SK-N-MC (cell line): ENCODE measurements around the gene ARHGEF26.

ENCODE experiments used
- DNase-seq: peaks from one replicate; pipeline ENCODE4 v3.0.0-alpha.2; 2011; ENCODE audit warnings: low read depth, low spot score
- H3K27ac ChIP-seq: fragments of 200-600 bp; sonication (generic); 2 replicates; pipeline ENCODE4 v1.5.1; 2016; ENCODE audit warnings: mixed run types
- H3K36me3 ChIP-seq: fragments of 200-600 bp; sonication (generic); 2 replicates; pipeline ENCODE4 v1.6.1; 2017; ENCODE audit warnings: antibody characterized with exemption, low read length, mixed read lengths; ENCODE audit not compliant: insufficient read depth
- H3K4me3 ChIP-seq: fragments of 200-600 bp; sonication (generic); 2 replicates; pipeline ENCODE4 v1.5.1; 2016
- H3K9ac ChIP-seq: fragments of 200-600 bp; sonication (generic); 2 replicates; pipeline ENCODE4 v1.8.0; 2017; ENCODE audit warnings: mixed run types, mixed read lengths; ENCODE audit not compliant: insufficient read length
- H3K9me3 ChIP-seq: fragments of 200-600 bp; sonication (generic); 2 replicates; pipeline ENCODE4 v1.6.1; 2017; ENCODE audit warnings: low read depth, mild to moderate bottlenecking, antibody characterized with exemption, low read length, moderate library complexity, mixed read lengths
- EZH2 ChIP-seq: fragments of 200-600 bp; sonication (generic); IDR thresholded peaks from one replicate; pipeline ENCODE4 v1.6.1; 2017; ENCODE audit warnings: antibody characterized with exemption
- FOXP2 ChIP-seq: optimal IDR thresholded peaks from 2 replicates; pipeline ENCODE3; 2011; ENCODE audit warnings: mild to moderate bottlenecking, moderate library complexity; ENCODE audit not compliant: insufficient read depth; ENCODE audit errors: extremely low read length, control extremely low read depth
- POLR2AphosphoS5 ChIP-seq: IDR thresholded peaks from 2 replicates; pipeline ENCODE4 v1.6.1; 2012; ENCODE audit warnings: mild to moderate bottlenecking, low read depth, low read length, borderline replicate concordance

ARHGEF26 gene

GRCh38 chr3:154089421-154090420 lies 31.5 kb upstream of the ARHGEF26 start:
- no peak overlapping the region for H3K4me3 ChIP-seq

GRCh38 chr3:154094051-154094450 lies 27.1 kb upstream of the ARHGEF26 start:
- no peak for DNase-seq
- H3K4me3 ChIP-seq = no peak overlapping the region
- H3K36me3 ChIP-seq = no peaks in the 10 kb centered on the region
- TF ChIP-seq POLR2AphosphoS5 = no peak
- no peak for TF ChIP-seq EZH2
- no peak for TF ChIP-seq FOXP2
- no peaks in the 10 kb centered on the region for H3K9me3 ChIP-seq
- no peak overlapping the region for H3K27ac ChIP-seq
- H3K9ac ChIP-seq = no peak overlapping the region

More at GRCh38 chr3:154089421-154090420, 31.5 kb upstream of the ARHGEF26 start:
- DNase-seq = no peak
- Histone ChIP-seq H3K9me3 (no peaks in the 10 kb centered on the region), H3K36me3 (no peaks in the 10 kb centered on the region), H3K9ac (no peak overlapping the region), H3K27ac (no peak overlapping the region)
- TF ChIP-seq EZH2 (no peak), FOXP2 (no peak), POLR2AphosphoS5 (no peak)

GRCh38 chr3:154095832-154096421 lies 25.3 kb upstream of the ARHGEF26 start:
- no peak overlapping the region for H3K4me3 ChIP-seq
- DNase-seq = no peak
- TF ChIP-seq POLR2AphosphoS5 (no peak), EZH2 (no peak), FOXP2 (no peak)
- H3K9ac ChIP-seq = no peak overlapping the region
- H3K36me3 ChIP-seq = no peaks in the 10 kb centered on the region
- H3K27ac ChIP-seq = no peak overlapping the region
- H3K9me3 ChIP-seq = no peaks in the 10 kb centered on the region

DNA sequence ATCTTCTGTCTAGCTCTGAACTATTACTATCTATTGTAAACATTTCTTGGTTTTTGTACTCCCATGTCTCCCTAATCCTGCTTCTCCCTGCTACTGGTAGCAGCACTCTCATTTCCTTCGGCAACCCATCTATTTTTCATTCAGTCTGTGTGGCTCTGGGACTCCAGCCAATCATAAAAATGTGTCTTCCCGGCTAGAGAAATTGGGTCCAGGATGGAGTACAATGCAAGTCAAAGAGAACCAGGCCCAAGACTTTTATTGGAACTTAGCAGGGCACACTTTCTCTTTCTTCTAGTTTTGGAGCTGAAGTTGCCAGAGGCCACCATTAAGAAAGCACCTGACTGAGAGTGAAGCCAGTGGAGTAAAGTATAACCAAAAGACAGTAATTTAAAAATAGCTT lies 22.8 kb upstream of the ARHGEF26 start:
- Histone ChIP-seq H3K36me3 (no peaks in the 10 kb centered on the region), H3K9ac (no peak overlapping the region), H3K9me3 (no peaks in the 10 kb centered on the region), H3K27ac (no peak overlapping the region), H3K4me3 (no peak overlapping the region)
- DNase-seq = no peak
- TF ChIP-seq FOXP2 (no peak), EZH2 (no peak), POLR2AphosphoS5 (no peak)

DNA sequence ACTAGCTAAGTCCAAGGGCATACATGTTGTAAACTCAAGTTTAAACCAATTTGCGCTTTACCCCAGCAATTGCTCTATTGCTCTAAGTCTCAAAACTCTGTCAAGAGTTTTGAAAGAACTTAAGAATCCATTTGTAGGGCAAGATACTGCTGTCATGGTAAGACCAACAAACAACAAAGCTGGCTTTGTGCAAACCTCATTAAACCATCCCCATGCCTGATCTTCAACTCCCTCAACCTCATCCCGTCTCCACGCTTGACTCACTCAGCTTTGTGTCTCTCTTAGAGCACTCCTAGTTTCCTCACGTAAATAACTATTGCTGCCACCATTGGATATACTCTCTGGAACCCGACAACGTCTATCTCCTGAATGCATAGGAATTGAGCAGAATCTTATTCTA lies 20.6 kb upstream of the ARHGEF26 start:
- no peak for DNase-seq
- TF ChIP-seq EZH2 = no peak
- TF ChIP-seq POLR2AphosphoS5 = no peak
- no peak for TF ChIP-seq FOXP2
- no peaks in the 10 kb centered on the region for H3K36me3 ChIP-seq
- H3K9me3 ChIP-seq = no peaks in the 10 kb centered on the region
- H3K4me3 ChIP-seq = no peak overlapping the region
- H3K27ac ChIP-seq = no peak overlapping the region
- H3K9ac ChIP-seq = no peak overlapping the region

GRCh38 chr3:154101250-154101649 lies 19.9 kb upstream of the ARHGEF26 start:
- TF ChIP-seq FOXP2 (no peak), EZH2 (no peak), POLR2AphosphoS5 (no peak)
- H3K4me3 ChIP-seq = no peak overlapping the region
- H3K27ac ChIP-seq = no peak overlapping the region

GRCh38 chr3:154102225-154102624 lies 19.0 kb upstream of the ARHGEF26 start:
- DNase-seq = no peak
- no peaks in the 10 kb centered on the region for H3K9me3 ChIP-seq
- TF ChIP-seq POLR2AphosphoS5 (no peak), EZH2 (no peak), FOXP2 (no peak)
- no peak overlapping the region for H3K9ac ChIP-seq
- H3K27ac ChIP-seq = no peak overlapping the region
- H3K4me3 ChIP-seq = no peak overlapping the region
- H3K36me3 ChIP-seq = no peaks in the 10 kb centered on the region

More at GRCh38 chr3:154101250-154101649, 19.9 kb upstream of the ARHGEF26 start:
- Histone ChIP-seq H3K9ac (no peak overlapping the region), H3K36me3 (no peaks in the 10 kb centered on the region), H3K9me3 (no peaks in the 10 kb centered on the region)
- no peak for DNase-seq

DNA sequence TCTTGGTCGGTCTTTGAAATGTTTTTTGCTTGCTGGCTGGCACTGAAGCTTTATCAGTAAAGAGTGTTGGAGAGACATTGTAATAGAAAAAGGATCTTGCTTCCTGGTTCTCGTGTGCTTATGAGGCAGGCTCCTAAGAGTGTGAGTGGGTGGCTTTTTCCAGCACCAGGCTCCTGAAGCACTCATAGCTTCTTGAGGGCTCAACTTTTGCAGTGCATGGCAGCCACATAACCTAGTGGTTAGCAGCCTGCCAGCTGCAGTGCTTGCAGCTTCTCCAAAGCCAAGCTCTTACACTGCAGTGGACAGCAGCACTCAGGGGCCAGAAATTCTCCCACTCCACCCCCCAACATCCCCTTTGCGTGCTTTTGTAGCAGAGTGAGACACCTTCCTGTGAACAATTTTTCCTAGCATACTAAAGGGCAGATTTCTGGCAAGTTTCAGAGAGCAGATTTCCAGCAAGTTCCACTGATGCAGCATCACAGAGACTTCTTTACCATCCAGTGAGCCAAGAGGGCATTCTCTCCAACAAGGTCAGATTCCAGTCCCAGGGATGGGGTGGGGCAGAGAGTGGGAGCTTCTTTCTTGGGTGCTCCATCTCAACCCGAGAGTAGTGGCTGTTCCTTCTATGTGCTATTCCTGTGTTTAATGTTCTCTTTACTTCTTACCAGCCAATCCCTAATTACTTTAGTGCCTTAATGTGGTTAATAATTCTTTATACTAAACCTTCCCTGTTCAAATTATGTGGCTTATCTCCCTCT lies 15.8 kb upstream of the ARHGEF26 start:
- no peak overlapping the region for H3K4me3 ChIP-seq
- H3K36me3 ChIP-seq = no peaks in the 10 kb centered on the region
- DNase-seq = no peak
- H3K27ac ChIP-seq = no peak overlapping the region
- H3K9ac ChIP-seq = no peak overlapping the region
- TF ChIP-seq POLR2AphosphoS5 (no peak), FOXP2 (no peak), EZH2 (no peak)
- no peaks in the 10 kb centered on the region for H3K9me3 ChIP-seq
